ENCODE data around the gene ZNF689.
"Not testable (repeated sequence)": the region's sequence is repeated elsewhere in the genome, so short reads cannot be mapped to it uniquely, and the experiment has no call there.

Gene ZNF689
- total RNA-seq: 45.2 reads per million, percentile 66 among the genes with 10 or more reads in this experiment

GRCh38 chr16:30609926-30610839, at the start of gene ZNF689:
Gene ZNF689, minus strand, starts transcription at chr16:30610389. Its CDS starts 348 bp downstream, at chr16:30610041.
- DNase-seq: peak; percentile 94

DNA sequence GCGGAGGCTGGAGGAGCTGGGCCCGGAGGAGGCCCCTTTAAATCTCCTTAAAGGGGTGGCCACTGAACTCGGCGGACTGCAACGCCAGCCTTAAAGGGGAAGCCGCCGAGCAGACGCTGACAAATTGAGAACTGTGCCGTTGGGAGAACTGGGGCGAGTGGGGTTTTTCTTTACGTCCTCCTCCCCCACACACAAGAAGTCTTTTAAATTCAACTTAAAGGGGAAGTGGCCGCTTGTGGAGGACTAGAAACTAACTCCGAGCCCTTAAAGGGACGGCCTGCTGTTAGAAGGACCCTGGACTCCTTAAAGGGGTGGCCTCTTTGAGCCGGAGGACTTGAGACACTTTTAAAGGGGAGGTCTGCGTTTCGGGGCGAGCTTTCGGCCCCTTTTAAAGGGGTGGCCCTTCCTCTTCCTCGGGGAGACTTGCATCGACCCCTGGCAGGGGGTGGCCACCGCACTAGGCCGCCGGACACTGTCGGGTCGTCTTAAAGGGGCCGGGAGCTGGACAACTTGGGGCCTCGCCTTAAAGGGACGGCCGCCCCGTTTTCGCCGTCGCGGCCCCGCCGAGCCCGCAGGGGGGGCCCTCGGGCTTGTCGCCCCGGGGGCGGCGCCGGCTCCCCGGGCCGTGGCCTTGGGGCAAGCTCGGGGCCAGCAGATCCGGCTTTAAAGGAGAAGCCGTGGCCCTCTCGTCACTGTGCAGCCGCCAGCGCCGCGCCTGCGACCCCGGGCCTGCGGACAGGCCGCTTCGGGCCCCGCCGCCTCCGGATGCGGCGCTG, 48.7 kb upstream of the ZNF689 start:
- DNase-seq: no peak

DNA sequence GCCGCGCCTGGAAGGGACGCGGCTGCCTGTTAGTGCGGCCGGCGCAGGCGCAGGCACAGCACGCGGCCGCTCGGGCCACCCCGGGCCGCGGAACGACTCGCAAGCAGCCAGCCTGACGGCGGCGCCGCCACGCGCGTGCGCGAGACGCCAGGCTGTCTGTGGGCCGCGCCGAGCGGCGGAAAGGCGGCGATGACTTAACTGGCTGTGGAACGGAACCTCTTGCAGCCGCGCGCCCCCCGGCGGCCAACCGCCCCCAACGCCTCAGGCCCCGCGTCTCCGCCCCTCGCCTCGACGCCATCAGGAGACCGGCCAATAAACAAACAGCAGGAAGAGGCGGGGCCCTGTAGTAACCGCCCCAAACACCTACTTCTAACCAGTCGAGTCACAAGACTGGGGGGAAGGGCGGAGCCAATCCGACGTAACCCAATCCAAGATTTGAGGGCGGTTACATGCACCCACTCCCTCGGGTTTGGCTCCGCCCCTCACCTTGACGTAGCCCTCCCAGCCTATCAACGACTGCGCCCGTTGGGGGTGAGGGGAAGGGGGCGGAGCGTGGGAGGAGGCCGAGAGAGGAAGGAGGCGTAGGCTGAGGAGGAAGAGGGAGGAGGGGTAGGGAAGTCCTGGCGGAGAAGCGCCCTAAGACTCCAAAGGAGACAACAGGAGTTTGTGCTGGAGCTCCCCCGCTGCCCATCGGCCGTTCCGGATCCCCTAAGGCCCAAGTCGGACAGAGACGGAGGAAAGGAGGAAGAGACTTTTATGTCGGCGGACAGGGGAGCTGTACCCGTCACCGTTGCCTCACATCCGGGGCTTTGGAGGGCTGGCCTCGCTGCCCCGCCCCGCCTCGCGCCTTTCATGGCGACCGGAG, 47.9 kb upstream of the ZNF689 start, which contains the start of gene FBRS:
TSS of gene FBRS (plus strand) at position 566 of the 865 bp plus-strand sequence. CDS start 1,088 bp downstream, outside the sequence.
- peak; percentile 100 for DNase-seq

- DNase-seq: no peak
Observed at GRCh38 chr16:30656974-30657865, 47.0 kb upstream of the ZNF689 start.

- no peak for DNase-seq
Observed at GRCh38 chr16:30656388-30656787, 46.2 kb upstream of the ZNF689 start.

DNA sequence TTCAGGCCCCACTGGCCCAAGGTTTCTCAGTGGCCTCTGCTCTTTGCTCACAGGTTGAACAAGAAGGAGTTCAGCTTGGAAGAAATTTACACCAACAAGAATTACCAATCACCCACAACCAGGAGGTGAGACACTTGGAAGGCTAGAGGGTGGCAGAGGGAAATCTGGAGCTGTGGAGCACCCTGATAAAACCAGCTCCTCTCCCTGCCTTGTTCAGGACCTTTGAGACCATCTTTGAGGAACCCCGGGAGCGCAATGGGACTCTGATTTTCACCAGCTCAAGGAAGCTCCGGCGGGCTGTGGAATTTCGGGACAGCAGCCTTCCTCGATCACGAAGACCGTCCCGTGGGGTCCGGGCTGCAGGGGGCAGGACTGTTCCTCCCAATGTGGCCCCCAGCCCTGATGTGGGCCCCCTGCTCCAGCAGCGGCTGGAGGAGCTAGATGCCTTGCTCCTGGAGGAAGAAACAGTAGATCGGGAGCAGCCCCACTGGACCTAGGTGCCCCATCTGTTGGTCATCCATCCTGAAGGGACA, 45.7 kb upstream of the ZNF689 start:
- DNase-seq: no peak

DNA sequence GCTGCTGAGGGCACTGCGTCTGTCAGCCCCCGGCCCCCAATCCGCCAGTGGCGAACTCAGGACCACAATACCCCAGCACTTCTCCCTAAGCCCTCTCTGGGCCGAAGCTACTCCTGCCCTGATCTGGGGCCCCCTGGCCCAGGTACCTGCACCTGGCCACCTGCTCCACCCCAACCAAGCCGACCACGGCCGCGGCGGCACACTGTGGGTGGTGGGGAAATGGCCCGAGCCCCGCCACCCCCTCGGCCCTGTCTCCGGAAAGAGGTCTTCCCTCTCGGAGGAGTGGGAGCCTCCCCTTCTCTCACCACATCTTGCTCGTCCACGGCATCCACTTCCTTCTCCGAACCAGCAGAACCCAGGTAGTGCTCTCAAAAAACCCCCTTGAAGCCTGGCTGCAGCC, 44.7 kb upstream of the ZNF689 start:
- no peak for DNase-seq

DNA sequence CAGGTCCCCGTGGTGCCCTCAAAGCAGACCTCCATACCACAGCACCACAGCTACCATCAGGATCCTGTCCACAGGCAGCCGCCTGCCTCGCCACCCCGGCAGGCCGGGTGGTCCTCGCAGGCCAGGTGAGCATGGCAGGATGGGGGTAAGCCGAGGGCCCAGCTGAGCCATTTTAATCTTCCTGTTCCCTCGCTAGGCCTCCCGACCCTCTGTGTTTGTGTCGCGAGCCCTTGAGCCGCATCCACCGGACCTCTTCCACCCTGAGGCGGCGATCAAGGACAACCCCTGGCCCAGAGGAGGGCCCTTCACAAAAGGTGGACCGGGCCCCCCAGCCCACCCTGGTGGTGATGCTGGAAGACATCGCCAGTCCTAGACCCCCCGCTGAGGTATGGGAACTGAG, 42.5 kb upstream of the ZNF689 start:
- no peak for DNase-seq

GRCh38 chr16:30652005-30652296, 41.8 kb upstream of the ZNF689 start:
- DNase-seq: no peak

DNA sequence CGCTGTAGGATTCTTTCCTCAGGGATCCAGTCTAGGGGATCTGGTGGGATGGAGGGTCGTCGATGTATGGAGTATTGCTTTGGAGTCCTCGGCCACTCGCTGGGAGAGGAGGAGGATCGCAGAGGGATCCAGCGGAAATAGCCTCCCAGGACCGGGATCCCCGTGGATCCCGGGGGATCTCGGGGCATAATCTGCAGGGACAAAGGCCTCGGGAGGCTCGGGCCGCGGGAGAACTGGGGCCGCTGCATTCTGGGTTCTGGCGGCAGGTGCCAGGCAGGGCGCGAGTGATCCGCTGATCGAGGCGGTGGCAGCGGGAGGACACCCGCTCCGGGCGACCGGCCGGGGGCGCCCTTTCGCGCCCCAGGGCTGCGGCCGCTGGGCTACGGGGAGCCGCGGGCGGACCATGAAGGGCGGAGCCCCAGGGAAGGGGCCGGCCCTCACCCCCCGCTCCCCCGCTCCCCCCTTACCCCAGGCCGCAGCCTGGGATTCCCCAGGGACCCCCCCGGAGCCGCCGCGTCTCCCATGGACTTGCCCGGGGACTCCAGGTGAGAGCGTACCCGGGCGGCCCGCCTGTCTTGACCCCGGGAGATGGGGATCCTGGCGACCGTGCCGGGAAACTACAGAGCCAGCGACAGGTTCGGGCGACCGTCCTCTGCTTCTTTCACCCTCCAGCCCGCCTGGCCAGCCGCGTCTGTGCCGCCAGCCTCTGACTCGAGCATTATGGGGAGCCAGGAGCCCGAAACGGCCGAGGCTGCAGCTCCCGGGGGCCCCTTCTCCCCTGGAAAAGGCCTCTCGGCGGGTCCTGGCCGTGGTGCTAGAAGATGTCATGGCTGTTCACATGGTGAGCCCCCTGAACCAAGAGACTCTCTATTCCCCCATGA, 41.2 kb upstream of the ZNF689 start:
- DNase-seq: peak; percentile 67

DNA sequence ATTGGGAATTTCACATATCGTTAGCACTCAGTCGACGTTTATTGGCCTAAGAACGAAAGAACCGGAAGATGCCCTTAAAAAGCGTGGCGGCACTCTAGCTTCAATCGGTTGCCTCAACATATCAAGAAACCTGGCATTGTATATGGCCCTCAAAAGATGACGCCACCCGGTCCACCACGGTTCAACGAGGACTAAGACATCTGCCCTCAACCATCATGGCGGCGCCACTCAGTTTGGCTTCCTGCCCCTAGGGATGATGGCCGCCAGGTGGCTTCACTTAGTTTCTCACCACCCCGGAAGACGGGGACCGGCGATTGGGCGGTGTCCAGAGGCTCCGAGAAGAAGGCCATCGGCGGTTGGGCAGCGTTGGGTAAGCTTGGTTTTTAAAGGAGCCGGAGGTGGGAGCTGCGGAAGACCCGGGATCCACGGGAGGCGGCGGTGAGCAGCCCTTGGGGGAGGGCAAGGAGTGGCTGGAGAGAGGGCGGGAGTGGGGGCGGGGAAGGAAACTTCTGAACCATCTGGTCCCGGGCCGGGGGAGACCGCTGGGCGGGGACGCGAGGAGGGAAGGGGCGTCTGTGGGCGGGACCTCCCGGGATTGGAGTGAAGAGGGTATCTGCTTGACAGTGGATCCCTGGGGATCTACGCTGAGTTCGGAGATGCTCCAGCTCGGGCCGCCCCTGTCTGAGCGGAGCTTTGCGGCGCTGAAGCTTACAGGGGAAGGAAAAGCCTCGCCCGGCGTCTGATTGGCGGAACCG, 40.4 kb upstream of the ZNF689 start, which contains the start of gene PRR14:
TSS of gene PRR14 (plus strand) at position 592 of the 755 bp plus-strand sequence. CDS start 686 bp downstream, outside the sequence.
- peak; percentile 99 for DNase-seq

DNA sequence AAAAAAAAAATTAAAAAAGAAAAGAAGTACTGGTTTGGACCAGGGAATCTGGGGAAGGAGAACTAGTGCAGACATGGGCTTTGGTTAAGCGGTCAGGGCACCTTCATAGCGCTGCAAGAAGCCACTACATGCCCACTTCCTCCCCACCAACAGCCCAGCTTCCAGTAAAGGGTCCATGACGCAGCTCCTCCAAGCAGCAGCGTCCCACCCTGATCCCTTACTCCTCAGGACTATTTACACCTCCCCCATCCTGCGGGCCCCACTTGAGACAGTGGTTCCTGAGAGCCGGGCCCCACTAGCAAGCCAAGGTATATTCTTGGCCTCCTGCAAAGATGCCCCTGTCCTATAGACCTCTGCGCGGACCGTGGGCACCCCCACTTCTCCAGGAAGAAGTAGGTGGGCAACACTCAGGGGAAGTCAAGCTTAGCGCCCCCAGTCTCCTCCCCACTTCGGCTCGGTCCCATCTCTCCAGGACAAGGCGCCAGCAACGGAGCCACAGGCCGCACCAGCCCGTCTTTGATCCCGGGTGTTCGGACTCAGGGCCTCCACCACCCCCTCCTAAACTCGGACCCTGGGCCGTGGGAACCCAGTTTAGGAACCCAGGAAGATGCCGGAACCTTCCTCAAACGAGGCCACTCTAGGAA, 39.7 kb upstream of the ZNF689 start:
- no peak for DNase-seq

DNA sequence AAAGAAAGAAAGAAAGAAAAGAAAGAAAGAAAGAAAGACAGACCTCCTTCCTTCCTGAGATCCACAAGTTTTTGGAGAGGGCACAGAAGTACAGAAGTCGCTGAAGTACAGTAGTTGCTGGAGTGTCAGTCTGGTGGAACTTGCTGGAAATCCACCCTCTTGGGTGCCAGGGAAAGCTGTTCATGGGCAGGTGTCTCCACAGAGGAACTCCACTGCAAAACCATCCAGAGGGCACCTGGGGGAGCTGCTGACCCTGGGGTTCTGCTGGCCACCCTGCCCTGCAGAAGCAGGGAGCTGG, 37.0 kb upstream of the ZNF689 start:
- no peak for DNase-seq

DNA sequence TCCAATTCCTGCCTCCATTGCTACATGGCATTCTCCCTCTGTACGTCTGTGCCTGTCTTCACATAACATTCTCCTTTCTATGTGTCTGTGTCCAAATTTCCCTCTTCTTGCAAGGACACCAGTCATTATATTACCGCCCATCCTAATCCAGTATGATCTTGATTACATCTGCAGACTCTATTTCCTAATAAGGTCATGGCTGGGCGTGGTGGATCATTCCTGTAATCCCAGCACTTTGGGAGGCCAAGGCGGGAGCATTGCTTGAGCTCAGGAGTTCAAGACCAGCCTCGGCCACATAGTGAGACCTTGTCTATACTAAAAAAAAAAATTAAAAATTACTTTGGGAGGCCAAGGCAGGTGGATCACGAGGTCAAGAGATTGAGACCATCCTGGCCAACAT, 35.5 kb upstream of the ZNF689 start:
- DNase-seq: no peak

GRCh38 chr16:30644334-30644830, 34.2 kb upstream of the ZNF689 start:
- no peak for DNase-seq

DNA sequence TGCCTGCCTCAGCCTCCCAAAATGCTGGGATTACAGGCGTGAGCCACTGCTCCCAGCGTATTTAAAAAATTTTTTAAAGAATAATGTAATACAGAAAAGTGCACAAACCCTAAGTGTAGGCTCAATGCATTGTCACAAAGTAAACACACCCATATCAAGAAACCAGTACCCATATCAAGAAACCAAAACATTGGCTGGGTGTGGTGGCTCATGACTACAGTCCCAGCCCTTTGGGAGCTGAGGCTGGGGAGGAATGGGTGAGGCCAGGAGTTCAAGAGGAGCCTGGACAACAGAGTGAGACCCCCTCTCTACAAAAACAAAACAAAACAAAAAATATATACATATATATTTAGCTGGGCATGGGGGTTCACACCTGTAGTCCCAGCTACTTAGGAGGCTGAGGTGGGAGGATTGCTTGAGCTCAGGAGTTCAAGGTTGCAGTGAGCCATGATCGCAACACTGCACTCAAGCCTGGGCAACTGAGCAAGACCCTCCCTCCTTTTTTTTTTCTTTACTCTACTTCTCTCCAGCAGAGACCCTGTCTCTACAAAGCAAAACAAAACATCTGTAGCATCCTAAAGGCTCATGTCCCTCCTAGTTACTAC, 31.3 kb upstream of the ZNF689 start:
- DNase-seq: no peak

DNA sequence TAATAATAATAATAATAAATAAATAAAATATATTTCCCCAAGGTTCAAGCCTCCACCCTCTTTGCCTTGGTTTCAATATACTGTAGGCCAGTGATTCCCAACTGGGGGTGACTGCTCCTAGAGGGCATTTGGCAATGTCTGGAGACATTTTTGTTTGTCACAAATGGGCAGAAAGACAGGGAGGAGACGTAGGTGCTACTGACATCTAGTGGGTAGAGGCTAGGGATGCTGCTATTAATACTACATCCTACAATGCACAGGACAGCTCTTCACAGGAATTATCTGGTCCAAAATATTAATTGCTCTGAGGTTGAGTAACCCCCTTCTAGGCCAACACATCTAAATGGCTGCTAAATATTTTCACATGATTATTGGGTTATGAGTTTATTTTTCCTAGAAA, 27.8 kb upstream of the ZNF689 start:
- DNase-seq: no peak

DNA sequence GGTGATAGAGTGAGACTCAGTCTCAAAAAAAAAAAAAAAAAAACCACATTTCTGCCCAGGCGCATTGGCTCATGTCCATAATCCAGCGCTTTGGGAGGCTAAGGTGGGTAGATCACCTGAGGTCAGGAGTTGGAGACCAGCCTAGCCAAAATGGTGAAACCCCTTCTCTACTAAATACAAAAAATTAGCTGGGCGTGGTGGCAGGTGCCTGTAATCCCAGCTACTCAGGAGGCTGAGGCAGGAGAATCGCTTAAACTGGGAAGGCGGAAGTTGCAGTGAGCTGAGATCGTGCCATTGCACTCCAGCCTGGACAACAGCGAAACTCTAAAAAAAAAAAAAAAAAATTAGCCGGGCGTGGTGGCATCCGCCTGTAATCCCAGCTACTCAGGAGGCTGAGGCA, 26.9 kb upstream of the ZNF689 start:
- not testable (repeated sequence) for DNase-seq

DNA sequence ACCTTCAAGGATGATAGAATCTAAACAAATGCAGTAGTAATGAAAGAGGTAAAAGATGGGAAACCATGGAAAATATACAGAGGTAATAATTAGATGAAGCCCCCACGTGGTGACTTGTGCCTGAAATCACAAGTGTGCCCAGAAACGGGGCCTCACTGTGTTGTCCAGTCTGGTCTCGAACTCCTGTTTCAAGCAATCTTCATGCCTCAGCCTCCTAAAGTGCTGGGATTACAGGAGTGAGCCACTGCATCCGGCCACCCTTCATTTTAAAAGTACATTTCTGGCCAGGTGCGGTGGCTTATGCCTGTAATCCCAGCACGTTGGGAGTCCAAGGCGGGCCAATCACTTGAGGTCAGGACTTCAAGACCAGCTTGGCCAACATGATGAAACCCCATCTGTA, 26.4 kb upstream of the ZNF689 start:
- DNase-seq: no peak
